Measurements from ENCODE around the gene SKAP2. TPM values are rescaled to one million over a fixed set of nuclear protein-coding genes. Genes with fewer than 3 reads are reported as not detected.

SKAP2 gene
- total RNA-seq, 1 donor = 10.4 TPM

DNA sequence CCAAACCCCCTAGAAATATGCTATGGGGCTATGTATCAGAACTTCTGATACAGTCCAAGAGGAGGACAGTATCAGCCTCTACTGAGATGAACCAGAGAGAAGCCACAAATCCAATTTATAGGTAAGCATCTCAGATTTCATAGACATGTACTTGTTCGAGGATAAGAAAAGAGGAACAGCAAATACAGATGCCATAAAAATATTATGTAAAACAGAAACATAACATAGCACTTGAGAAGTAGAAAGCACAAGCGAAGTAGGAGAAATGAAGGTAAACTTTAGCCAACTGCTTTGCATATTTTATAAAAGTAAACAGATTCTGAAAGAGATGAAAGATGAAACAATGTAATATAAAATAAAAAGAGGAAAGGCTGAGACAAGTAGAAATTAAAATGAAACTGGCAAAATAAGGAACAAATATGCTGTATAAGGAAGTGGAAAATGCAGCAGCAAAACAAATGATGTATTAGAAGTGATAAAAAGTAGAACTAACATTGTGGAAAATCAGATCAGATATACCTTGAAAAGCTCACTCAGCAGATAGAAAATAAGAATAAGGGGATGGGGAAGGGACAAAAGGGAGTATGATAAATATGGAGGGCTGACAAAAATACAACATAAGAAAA lies 135.1 kb downstream of the SKAP2 start:
- TF ChIP-seq, protein P1, sequence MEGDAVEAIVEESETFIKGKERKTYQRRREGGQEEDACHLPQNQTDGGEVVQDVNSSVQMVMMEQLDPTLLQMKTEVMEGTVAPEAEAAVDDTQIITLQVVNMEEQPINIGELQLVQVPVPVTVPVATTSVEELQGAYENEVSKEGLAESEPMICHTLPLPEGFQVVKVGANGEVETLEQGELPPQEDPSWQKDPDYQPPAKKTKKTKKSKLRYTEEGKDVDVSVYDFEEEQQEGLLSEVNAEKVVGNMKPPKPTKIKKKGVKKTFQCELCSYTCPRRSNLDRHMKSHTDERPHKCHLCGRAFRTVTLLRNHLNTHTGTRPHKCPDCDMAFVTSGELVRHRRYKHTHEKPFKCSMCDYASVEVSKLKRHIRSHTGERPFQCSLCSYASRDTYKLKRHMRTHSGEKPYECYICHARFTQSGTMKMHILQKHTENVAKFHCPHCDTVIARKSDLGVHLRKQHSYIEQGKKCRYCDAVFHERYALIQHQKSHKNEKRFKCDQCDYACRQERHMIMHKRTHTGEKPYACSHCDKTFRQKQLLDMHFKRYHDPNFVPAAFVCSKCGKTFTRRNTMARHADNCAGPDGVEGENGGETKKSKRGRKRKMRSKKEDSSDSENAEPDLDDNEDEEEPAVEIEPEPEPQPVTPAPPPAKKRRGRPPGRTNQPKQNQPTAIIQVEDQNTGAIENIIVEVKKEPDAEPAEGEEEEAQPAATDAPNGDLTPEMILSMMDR (IDR thresholded peaks at IDR 0.05; ENCODE audit: insufficient read depth, low read depth, low read length) = no peak
- DNase-seq (ENCODE audit: low read depth) = no peak
- H3K4me3 ChIP-seq (ENCODE audit: low read depth, low read length) = no peak overlapping the region

DNA sequence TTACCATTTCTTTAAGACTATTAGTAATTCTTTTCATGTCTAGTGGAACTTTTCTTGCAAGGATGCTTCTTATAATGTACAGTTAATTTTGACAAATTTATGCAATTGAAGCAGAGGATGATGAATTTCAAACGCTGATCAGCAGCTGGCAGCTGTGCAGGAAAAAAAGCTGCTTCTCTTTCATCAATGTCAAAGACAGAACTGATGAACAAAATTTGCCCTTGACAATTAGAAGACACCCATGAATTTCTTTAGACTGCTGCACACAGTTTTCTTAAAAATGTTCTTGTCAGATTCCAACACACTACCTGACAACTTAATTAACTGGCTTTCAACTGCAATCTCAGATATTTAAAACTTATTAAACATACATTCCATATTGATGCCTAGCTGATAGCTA lies 138.3 kb downstream of the SKAP2 start:
- H3K4me3 ChIP-seq (ENCODE audit: low read depth, low read length) = no peak overlapping the region
- no peak for DNase-seq (ENCODE audit: low read depth)
- TF ChIP-seq, protein P1 (IDR thresholded peaks at IDR 0.05; ENCODE audit: insufficient read depth, low read depth, low read length) = no peak

DNA sequence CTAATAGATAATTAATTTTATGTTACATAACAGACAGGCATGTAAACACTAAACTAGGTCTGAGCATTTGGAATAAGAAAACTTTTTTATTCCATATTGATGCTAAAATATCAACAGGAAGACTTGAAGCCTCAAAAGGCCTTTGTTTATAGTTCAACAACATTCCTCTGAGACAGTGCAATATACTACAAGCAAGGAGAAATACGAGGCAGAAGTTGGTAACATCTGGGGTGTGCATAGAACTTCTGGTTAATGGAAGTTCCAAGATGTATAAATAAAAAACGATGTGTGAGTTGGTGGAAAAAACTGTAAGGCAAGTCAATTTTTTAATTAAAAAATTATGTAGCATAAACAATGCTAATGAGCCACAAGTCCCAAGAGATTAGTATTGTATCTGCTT lies 139.6 kb downstream of the SKAP2 start:
- H3K4me3 ChIP-seq (ENCODE audit: low read depth, low read length) = no peak overlapping the region
- TF ChIP-seq, protein P1 (IDR thresholded peaks at IDR 0.05; ENCODE audit: insufficient read depth, low read depth, low read length) = no peak
- DNase-seq (ENCODE audit: low read depth) = peak; percentile 31

DNA sequence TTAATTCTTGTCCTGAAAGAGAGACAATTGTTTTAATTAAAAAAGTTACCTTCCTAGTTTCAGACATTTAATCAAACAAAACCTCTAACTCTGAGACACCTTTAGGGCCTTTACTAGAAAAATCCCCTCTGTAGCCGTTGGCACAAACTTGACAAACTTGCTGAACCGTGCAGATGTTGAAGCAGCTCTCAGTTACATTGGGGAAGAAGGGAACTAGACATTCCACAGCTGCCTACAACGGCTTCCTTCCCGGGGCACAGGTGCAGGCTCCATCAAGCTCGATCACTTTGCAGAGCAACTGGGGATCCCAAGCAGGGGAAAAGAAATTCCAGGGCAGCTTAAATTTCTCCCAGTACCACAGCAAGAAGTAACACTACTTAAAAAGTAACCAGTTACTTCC lies 141.3 kb downstream of the SKAP2 start:
- TF ChIP-seq, protein P1 (IDR thresholded peaks at IDR 0.05; ENCODE audit: insufficient read depth, low read depth, low read length) = no peak
- no peak overlapping the region for H3K4me3 ChIP-seq (ENCODE audit: low read depth, low read length)
- no peak for DNase-seq (ENCODE audit: low read depth)

DNA sequence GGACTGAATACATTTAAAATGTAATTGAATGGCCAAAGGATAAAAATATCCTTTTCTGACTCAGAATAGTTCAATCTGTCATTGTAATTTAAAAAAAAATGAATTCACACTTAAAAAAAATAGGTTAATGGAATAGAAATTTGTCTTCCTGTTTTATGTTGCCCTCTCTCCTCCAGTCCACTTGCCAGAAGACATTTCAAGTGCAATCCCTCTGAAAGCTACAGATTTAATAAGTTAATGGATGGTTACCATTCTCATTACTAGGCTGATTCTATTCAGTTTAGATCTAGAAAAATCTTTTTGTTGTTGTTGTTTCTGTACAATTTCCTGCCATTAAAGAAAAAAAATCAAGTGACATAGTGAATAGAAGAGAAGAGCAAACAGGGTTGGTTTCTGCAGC lies 142.9 kb downstream of the SKAP2 start:
- no peak overlapping the region for H3K4me3 ChIP-seq (ENCODE audit: low read depth, low read length)
- DNase-seq (ENCODE audit: low read depth) = no peak
- TF ChIP-seq, protein P1 (IDR thresholded peaks at IDR 0.05; ENCODE audit: insufficient read depth, low read depth, low read length) = no peak

DNA sequence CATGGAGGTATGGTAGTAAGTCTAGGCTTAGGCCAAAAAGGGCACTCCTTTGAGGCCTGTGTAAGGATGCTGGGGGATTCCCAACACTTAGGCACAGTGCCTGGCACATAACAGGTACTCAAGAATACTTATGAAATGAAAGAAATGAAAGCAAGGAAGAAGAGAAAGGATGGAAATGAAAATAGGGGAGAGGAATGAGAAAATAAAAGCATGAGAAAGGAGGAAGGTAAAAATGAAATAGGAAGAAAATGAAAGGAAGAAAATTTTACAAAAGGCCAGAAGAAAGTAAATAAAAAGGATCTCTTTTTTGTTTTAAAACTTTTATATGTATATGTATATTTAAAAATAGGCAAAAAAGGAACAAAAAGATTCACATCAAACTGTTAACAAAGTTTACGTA lies 146.3 kb downstream of the SKAP2 start:
- DNase-seq (ENCODE audit: low read depth) = no peak

More for the DNA sequence above, 146.3 kb downstream of the SKAP2 start:
- H3K4me3 ChIP-seq (ENCODE audit: low read depth, low read length) = no peak overlapping the region
- TF ChIP-seq, protein P1 (IDR thresholded peaks at IDR 0.05; ENCODE audit: insufficient read depth, low read depth, low read length) = no peak
